Hepatocyte (in vitro differentiated cells): ENCODE data around the gene TRIP12.
A peak's percentile ranks its signal among the peaks of the same experiment; 100 is the strongest.

ENCODE experiments used
- CTCF ChIP-seq: fragments of 200-600 bp; sonication (generic); IDR thresholded peaks from 2 replicates; pipeline ENCODE4 v1.5.1; 2016; ENCODE audit warnings: antibody characterized with exemption, mild to moderate bottlenecking; ENCODE audit not compliant: poor library complexity
- EZH2 ChIP-seq: fragments of 200-600 bp; sonication (generic); IDR thresholded peaks from 2 replicates; pipeline ENCODE4 v1.6.1; 2016; ENCODE audit warnings: antibody characterized with exemption, mild to moderate bottlenecking, borderline replicate concordance
- EZH2phosphoT487 ChIP-seq: fragments of 200-600 bp; sonication (generic); IDR thresholded peaks from one replicate; pipeline ENCODE4 v1.6.1; 2018; ENCODE audit warnings: antibody characterized with exemption, mild to moderate bottlenecking, low read depth, moderate library complexity; ENCODE audit not compliant: unreplicated experiment, severe bottlenecking

- peak; percentile 34 for TF ChIP-seq CTCF
- no peak for TF ChIP-seq EZH2phosphoT487
- TF ChIP-seq EZH2, result no peak
Measured at GRCh38 chr2:229715895-229716507, 205.8 kb downstream of the TRIP12 start.
